ENCODE results near the gene DCLRE1C. TPM values are rescaled to one million over a fixed set of nuclear protein-coding genes. Genes with fewer than 3 reads are reported as not detected.

The DCLRE1C gene
- total and polyA plus RNA-seq, 2 of the 8 experiments (the other 6 are each of a cell fraction or from before 2014, with no cell fraction given) = 0.77 to 7.4 TPM

- ChIA-PET CTCF (ENCODE audit: partially characterized antibody) (interaction anchor here (1.1 kb wide), 1 partner anchor 11 kb away, joined by 3 read pairs; no protein-coding TSS in a partner anchor), POLR2A (ENCODE audit: partially characterized antibody) (no interaction called here)
- no peak overlapping the region for H2AK5ac ChIP-seq (ENCODE audit: low read depth, low read length)
- H2BK12ac ChIP-seq (ENCODE audit: low read depth, low read length) = no peak overlapping the region
- H2BK120ac ChIP-seq (replicated peaks; ENCODE audit: low read depth, low read length) = no peak overlapping the region
- no peak overlapping the region for H4K91ac ChIP-seq (replicated peaks; ENCODE audit: insufficient read length, low read length)
- H3K4me1 ChIP-seq (replicated peaks in 1 of 4; ENCODE audit: control insufficient read depth in 3 of 4, insufficient read depth in 4 of 4, low read length in 3 of 4) = peaks cover 0 to 3% (median 1%) of the 10 kb centered on the region in 4 experiments; a peak in 4 of 7 replicates
- no peak overlapping the region for H3K18ac ChIP-seq (ENCODE audit: extremely low read depth, low read length)
- H3K79me2 ChIP-seq (ENCODE audit: control insufficient read depth in 1 of 2, insufficient read depth in 2 of 2, low read length in 2 of 2) = peaks cover 0 to 4% of the 10 kb centered on the region in 2 experiments; a peak in 1 of 4 replicates
- H3K9me3 ChIP-seq (ENCODE audit: insufficient read depth in 2 of 2, low read depth in 1 of 2, low read length in 1 of 2) = no peaks in the 10 kb centered on the region
- H4K20me1 ChIP-seq (replicated peaks in 1 of 2; ENCODE audit: control insufficient read depth in 1 of 2, insufficient read depth in 2 of 2, low read length in 2 of 2) = peaks cover 2 to 13% of the 10 kb centered on the region in 2 experiments
- H3K27me3 ChIP-seq (replicated peaks in 1 of 4; ENCODE audit: control insufficient read depth in 3 of 4, extremely low read depth in 1 of 4, insufficient read depth in 3 of 4, low read length in 3 of 4) = peaks cover 0 to 2% (median 0%) of the 10 kb centered on the region in 4 experiments; a peak in 1 of 7 replicates
- no peak overlapping the region for H3K4ac ChIP-seq (replicated peaks; ENCODE audit: insufficient read length, low read depth, low read length)
- H3K36me3 ChIP-seq (ENCODE audit: control insufficient read depth in 2 of 4, insufficient read depth in 4 of 4, low read length in 3 of 4) = peaks cover 0 to 11% (median 3%) of the 10 kb centered on the region in 4 experiments; a peak in 5 of 8 replicates
- no peak overlapping the region for H4K8ac ChIP-seq (ENCODE audit: extremely low read depth, insufficient read depth, low read length)
- H2AFZ ChIP-seq (ENCODE audit: low read length) = no peak overlapping the region
- TF ChIP-seq KDM4A (IDR thresholded peaks at IDR 0.05; ENCODE audit: low read depth, low read length, severe bottlenecking) = no peak
- TF ChIP-seq HDAC2 (IDR thresholded peaks at IDR 0.05; ENCODE audit: borderline replicate concordance in 1 of 2, low read depth in 2 of 2, low read length in 2 of 2) = no peak
- no peak for TF ChIP-seq CTBP2 (IDR thresholded peaks at IDR 0.05; ENCODE audit: borderline replicate concordance, insufficient read depth, insufficient read length, low read length)
- TF ChIP-seq POLR2AphosphoS5 (IDR thresholded peaks at IDR 0.05; ENCODE audit: low read depth, low read length) = no peak
- TF ChIP-seq ASH2L (IDR thresholded peaks at IDR 0.05; ENCODE audit: low read length) = no peak
- TF ChIP-seq EP300 (IDR thresholded peaks at IDR 0.05; ENCODE audit: borderline replicate concordance in 1 of 2, low read depth in 2 of 2, low read length in 2 of 2) = no peak
- TF ChIP-seq JUN (IDR thresholded peaks at IDR 0.05; ENCODE audit: low read depth, low read length) = no peak
- no peak for TF ChIP-seq POU5F1 (IDR thresholded peaks at IDR 0.05; ENCODE audit: low read depth, low read length)
- TF ChIP-seq SP1 (IDR thresholded peaks at IDR 0.05; ENCODE audit: low read depth, low read length) = no peak
- no peak for TF ChIP-seq SIX5 (IDR thresholded peaks at IDR 0.05; ENCODE audit: low read depth, low read length)
- no peak for TF ChIP-seq KDM5A (IDR thresholded peaks at IDR 0.05; ENCODE audit: low read length)
- no peak for TF ChIP-seq EGR1 (IDR thresholded peaks at IDR 0.05; ENCODE audit: borderline replicate concordance, low read depth, low read length)
- TF ChIP-seq CEBPB (IDR thresholded peaks at IDR 0.05; ENCODE audit: low read depth, low read length) = no peak
- H2BK15ac ChIP-seq (ENCODE audit: low read length) = no peak overlapping the region
- H3K27ac ChIP-seq (ENCODE audit: low read depth, low read length) = no peak overlapping the region
- 80% methylated on average over 1 of the region's 1 CpG; no CpG with 5 or more reads in 1 of the 2 experiments for WGBS, 2 experiments (ENCODE audit: extremely low coverage in 1 of 2, insufficient coverage in 1 of 2, insufficient read length in 1 of 2, insufficient replicate concordance in 2 of 2, low coverage in 1 of 2, low lambda C conversion rate in 2 of 2, missing lambda C conversion rate in 1 of 2)
- H4K5ac ChIP-seq (ENCODE audit: insufficient read length, low read depth, low read length) = no peak overlapping the region
- no peak overlapping the region for H3K4me2 ChIP-seq (ENCODE audit: insufficient read depth in 1 of 2, low read depth in 2 of 2, low read length in 2 of 2)
- DNase-seq (ENCODE audit: low read depth in 1 of 2, low spot score in 2 of 2) = no peak
- no peak overlapping the region for H2BK20ac ChIP-seq (ENCODE audit: low read length)
- FAIRE-seq = no peak
- H3K23me2 ChIP-seq (ENCODE audit: low read depth, low read length) = no peaks in the 10 kb centered on the region
- H3K79me1 ChIP-seq (ENCODE audit: low read depth, low read length) = no peaks in the 10 kb centered on the region
- no peak overlapping the region for H2BK5ac ChIP-seq (ENCODE audit: low read depth, low read length)
- H3K4me3 ChIP-seq (ENCODE audit: extremely low read depth in 1 of 4, insufficient read depth in 2 of 4, low read depth in 3 of 4, low read length in 4 of 4) = no peak overlapping the region
- no peak overlapping the region for H3K23ac ChIP-seq (ENCODE audit: insufficient read length)
- no peak overlapping the region for H3K9ac ChIP-seq (replicated peaks in 1 of 4; ENCODE audit: extremely low read depth in 1 of 4, low read depth in 3 of 4, low read length in 3 of 4)
- no peak overlapping the region for H3K56ac ChIP-seq (replicated peaks; ENCODE audit: insufficient read length, low read depth, low read length)
- no peak overlapping the region for H3K14ac ChIP-seq (ENCODE audit: insufficient read length)
Measured at GRCh38 chr10:14947268-14947667, 6.6 kb downstream of the DCLRE1C start.

Data from H1 (cell line).